Measurements from ENCODE around the gene ALKBH1.

DNA sequence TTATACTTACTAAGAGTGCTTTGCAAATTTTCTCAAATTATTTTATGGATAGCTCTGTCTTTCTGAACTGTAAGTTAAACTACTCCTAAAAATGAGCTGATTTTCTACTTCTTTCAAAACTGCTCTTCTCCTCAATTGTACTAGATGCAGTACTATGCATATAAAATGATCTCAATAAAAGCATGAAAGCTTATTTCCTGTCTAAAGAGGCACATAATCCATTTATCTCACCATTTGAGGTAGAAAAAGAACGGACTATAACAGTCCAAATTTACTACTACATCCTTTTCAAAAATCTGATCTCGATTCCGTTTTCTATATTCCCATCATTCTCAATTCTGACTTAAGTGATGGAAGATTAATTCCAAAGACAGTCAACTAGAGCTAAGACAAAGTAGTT, 14.5 kb upstream of the ALKBH1 start:
- TF ChIP-seq, protein P1, sequence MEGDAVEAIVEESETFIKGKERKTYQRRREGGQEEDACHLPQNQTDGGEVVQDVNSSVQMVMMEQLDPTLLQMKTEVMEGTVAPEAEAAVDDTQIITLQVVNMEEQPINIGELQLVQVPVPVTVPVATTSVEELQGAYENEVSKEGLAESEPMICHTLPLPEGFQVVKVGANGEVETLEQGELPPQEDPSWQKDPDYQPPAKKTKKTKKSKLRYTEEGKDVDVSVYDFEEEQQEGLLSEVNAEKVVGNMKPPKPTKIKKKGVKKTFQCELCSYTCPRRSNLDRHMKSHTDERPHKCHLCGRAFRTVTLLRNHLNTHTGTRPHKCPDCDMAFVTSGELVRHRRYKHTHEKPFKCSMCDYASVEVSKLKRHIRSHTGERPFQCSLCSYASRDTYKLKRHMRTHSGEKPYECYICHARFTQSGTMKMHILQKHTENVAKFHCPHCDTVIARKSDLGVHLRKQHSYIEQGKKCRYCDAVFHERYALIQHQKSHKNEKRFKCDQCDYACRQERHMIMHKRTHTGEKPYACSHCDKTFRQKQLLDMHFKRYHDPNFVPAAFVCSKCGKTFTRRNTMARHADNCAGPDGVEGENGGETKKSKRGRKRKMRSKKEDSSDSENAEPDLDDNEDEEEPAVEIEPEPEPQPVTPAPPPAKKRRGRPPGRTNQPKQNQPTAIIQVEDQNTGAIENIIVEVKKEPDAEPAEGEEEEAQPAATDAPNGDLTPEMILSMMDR (conservative IDR thresholded peaks at IDR 0.05 in 1 of 2, IDR thresholded peaks at IDR 0.05 in 1 of 2; ENCODE audit: low read depth in 1 of 2, low read length in 2 of 2): no peak
- no peak for TF ChIP-seq EZH2 (IDR thresholded peaks at IDR 0.05; ENCODE audit: low read length, missing control alignments)
